Sigmoid colon (tissue), 4 donors: ENCODE measurements around the gene GPRASP3.

Experiments used
- EP300 ChIP-seq, 4 donors: sonication (generic); formaldehyde crosslinking; IDR thresholded peaks; one replicate each; pipeline ENCODE4 v1.6.1; 2017; ENCODE audit warnings: antibody characterized with exemption in 4 of 4
- POLR2A ChIP-seq, 2 donors: fragments of 450-650 bp; IDR thresholded peaks; one replicate each; pipeline ENCODE4 v1.6.1; 2016; ENCODE audit warnings: antibody characterized with exemption in 2 of 2, mild to moderate bottlenecking in 2 of 2, moderate library complexity in 2 of 2
- POLR2AphosphoS5 ChIP-seq, 4 donors: sonication (generic); formaldehyde crosslinking; IDR thresholded peaks; one replicate each; pipeline ENCODE4 v1.6.1; 2017; ENCODE audit warnings: antibody characterized with exemption in 4 of 4
- TF ChIP-seq, protein P1 (sequence below), 4 experiments: fragments of 450-650 bp in 3 of 4; fragments of 200-600 bp in 1 of 4; IDR thresholded peaks; one replicate each; pipeline ENCODE4 v1.5.1; 2016 to 2019; ENCODE audit warnings: antibody characterized with exemption in 4 of 4, mild to moderate bottlenecking in 3 of 4, moderate library complexity in 2 of 4

- TF ChIP-seq, protein P1, sequence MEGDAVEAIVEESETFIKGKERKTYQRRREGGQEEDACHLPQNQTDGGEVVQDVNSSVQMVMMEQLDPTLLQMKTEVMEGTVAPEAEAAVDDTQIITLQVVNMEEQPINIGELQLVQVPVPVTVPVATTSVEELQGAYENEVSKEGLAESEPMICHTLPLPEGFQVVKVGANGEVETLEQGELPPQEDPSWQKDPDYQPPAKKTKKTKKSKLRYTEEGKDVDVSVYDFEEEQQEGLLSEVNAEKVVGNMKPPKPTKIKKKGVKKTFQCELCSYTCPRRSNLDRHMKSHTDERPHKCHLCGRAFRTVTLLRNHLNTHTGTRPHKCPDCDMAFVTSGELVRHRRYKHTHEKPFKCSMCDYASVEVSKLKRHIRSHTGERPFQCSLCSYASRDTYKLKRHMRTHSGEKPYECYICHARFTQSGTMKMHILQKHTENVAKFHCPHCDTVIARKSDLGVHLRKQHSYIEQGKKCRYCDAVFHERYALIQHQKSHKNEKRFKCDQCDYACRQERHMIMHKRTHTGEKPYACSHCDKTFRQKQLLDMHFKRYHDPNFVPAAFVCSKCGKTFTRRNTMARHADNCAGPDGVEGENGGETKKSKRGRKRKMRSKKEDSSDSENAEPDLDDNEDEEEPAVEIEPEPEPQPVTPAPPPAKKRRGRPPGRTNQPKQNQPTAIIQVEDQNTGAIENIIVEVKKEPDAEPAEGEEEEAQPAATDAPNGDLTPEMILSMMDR (IDR thresholded peaks at IDR 0.05), result no peak
- TF ChIP-seq POLR2A (IDR thresholded peaks at IDR 0.05), result no peak
- TF ChIP-seq POLR2AphosphoS5 (IDR thresholded peaks at IDR 0.05), result no peak
- no peak for TF ChIP-seq EP300 (IDR thresholded peaks at IDR 0.05)
These were observed 25.5 kb downstream of the GPRASP3 start for GRCh38 chrX:102745857-102746584.
